ENCODE results near the gene NR1D1. TPM values are rescaled to one million over a fixed set of nuclear protein-coding genes. Genes with fewer than 3 reads are reported as not detected.
A peak's percentile ranks its signal among the peaks of the same experiment; 100 is the strongest.

NR1D1 gene
- total RNA-seq, 4 donors from 2014 or later: 3.4 to 9.9 (median 5.1) TPM

DNA sequence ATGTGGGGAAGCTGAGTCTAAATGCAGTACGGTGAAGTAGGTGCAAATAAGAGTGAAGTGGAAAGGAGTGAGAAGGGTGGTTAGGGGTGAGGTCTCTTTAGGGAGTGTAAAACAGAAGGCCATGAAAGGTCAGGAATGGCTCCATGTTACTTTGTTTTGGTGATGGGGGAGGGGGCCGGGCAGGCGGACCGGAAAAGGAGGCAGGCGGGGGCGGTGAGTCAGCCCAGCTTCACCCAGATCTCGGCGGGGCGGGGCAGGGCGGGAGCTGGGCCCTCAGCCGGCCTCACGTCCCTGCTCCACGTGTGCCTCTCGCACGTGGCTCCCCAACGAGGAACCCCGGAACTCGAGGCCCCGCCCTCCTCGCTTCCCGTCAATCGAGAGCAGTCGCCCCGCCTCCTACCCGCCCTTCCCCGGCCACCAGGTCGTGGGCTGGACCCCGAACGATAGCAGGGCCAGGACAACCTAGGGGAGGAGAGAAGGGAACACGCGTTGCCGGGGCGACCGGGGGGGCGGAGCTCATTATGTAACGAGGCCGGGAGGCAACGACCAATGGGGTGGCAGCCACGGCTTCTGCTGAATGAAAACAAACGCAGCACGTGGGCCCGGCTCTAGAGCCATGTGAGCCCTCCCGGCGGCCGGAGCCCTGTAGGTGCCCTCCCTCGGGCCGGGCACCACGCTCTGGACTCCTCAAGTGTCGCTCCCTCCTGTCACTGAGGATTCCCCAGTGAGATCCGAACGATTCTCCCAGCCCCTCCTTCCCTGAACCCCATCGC lies 1.4 kb downstream of the NR1D1 start:
- peaks cover 38 to 79% of the 10 kb centered on the region in 2 donors for H3K4me1 ChIP-seq
- TF ChIP-seq POLR2A (IDR thresholded peaks at IDR 0.05): peak; percentile 68 to 95
- TF ChIP-seq, protein P1, sequence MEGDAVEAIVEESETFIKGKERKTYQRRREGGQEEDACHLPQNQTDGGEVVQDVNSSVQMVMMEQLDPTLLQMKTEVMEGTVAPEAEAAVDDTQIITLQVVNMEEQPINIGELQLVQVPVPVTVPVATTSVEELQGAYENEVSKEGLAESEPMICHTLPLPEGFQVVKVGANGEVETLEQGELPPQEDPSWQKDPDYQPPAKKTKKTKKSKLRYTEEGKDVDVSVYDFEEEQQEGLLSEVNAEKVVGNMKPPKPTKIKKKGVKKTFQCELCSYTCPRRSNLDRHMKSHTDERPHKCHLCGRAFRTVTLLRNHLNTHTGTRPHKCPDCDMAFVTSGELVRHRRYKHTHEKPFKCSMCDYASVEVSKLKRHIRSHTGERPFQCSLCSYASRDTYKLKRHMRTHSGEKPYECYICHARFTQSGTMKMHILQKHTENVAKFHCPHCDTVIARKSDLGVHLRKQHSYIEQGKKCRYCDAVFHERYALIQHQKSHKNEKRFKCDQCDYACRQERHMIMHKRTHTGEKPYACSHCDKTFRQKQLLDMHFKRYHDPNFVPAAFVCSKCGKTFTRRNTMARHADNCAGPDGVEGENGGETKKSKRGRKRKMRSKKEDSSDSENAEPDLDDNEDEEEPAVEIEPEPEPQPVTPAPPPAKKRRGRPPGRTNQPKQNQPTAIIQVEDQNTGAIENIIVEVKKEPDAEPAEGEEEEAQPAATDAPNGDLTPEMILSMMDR (IDR thresholded peaks at IDR 0.05): no peak
- H3K27me3 ChIP-seq: no peaks in the 10 kb centered on the region
- H3K27ac ChIP-seq: peak overlapping the region; percentile 99
- WGBS, 2 donors: 1% methylated on average over 30 to 36 of the region's 52 CpGs
- peak; percentile 100 for DNase-seq
- peak overlapping the region; percentile 50 to 76 (median 67) for H3K4me3 ChIP-seq (replicated peaks in 1 of 3)
- H3K9me3 ChIP-seq: no peaks in the 10 kb centered on the region
- intact Hi-C loops (cut with DNase I): loop anchor here (5.0 kb wide), 1 partner anchor 37 kb away; the partner anchor contains the start of gene THRA
- peaks cover 25 to 29% of the 10 kb centered on the region in 2 donors for H3K36me3 ChIP-seq

DNA sequence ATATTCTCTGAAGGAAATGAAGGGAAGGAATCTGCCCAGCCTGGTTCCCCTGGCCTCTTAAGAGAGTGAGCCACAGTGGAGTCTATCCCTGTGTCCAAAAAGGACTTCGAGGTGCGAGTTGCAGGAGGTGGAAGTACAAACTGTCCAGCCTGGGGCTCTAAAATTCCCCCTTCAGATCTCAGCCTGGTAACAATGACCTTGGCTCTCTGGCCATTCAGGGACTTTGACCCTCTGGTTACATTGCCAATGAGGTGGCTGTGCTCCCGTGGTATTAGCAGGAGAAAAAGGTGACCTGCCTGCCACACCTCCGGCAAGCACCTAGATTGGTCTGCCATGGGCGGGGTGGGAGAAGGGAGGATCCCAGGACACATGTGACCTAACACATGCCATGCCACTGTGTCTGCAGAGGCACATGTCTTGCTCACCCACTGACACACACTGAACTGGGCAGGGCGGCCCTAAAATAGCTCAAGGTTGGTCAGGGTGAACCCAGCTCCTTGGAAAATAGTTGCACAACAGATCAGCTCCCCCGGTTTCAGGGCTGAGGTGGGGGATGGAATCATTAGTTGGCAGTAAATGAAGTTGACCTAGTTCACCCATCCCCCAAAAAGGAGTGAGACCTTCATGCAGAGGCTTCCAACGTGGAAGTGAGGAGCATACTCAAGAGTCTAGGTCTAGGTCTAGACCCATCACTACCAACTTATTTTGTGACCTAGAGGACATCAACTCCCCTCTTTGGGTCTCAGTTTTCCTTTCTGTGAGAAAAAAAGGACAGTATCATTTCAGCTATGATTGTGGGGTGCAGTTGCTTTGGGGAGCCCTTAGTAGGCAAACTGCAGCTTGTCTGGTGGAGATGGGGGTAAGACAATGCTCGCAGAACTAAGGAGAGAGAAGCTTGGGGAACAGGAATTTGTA lies 2.2 kb downstream of the NR1D1 start:
- Histone ChIP-seq H3K27me3 (no peaks in the 10 kb centered on the region), H3K4me1 (peaks cover 44 to 79% of the 10 kb centered on the region in 2 donors), H3K4me3 (replicated peaks in 1 of 3) (peak overlapping the region in 1 of 3 donors; percentile 25), H3K9me3 (no peaks in the 10 kb centered on the region), H3K27ac (peak overlapping the region; percentile 98 to 99 (median 99)), H3K36me3 (peaks cover 34 to 38% of the 10 kb centered on the region in 2 donors)
- 45 to 56% methylated on average over 4 to 9 of the region's 9 CpGs for WGBS, 2 donors
- peak in 1 of 2 donors; percentile 44 for TF ChIP-seq POLR2A (IDR thresholded peaks at IDR 0.05)
- TF ChIP-seq, protein P1 (IDR thresholded peaks at IDR 0.05): no peak
- intact Hi-C loops (cut with DNase I): loop anchor here (5.0 kb wide), 1 partner anchor 36 kb away; the partner anchor contains the start of gene THRA
- peak; percentile 91 for DNase-seq

DNA sequence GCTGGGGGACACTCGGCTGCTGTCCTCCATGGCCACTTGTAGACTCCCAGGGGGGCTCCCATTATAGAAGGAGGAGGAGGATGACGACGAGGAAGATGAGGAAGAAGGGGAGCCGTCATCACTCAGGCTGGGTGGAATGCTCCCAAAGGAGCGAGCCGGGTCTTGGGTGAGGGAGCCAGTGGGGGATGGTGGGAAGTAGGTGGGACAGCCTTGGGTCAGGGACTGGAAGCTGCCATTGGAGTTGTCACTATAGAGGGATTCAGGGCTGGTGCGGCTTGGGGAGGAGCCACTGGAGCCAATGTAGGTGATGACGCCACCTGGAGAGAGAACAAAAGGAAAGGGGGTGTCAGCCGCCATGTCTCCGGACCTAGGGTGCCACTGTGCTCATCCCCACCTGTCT lies 3.3 kb downstream of the NR1D1 start:
- Histone ChIP-seq H3K27me3 (no peaks in the 10 kb centered on the region), H3K36me3 (peaks cover 36 to 40% of the 10 kb centered on the region in 2 donors), H3K4me1 (peaks cover 52 to 79% of the 10 kb centered on the region in 2 donors), H3K4me3 (replicated peaks in 1 of 3) (no peak overlapping the region), H3K27ac (peak overlapping the region; percentile 98 to 99 (median 99)), H3K9me3 (no peaks in the 10 kb centered on the region)
- WGBS, 2 donors: 77 to 78% methylated on average over 10 of the region's 10 CpGs
- DNase-seq: no peak
- TF ChIP-seq POLR2A (IDR thresholded peaks at IDR 0.05): no peak
- TF ChIP-seq, protein P1 (IDR thresholded peaks at IDR 0.05): no peak
- intact Hi-C loops (cut with DNase I): loop anchor here (5.0 kb wide), 1 partner anchor 35 kb away; the partner anchor contains the start of gene THRA

DNA sequence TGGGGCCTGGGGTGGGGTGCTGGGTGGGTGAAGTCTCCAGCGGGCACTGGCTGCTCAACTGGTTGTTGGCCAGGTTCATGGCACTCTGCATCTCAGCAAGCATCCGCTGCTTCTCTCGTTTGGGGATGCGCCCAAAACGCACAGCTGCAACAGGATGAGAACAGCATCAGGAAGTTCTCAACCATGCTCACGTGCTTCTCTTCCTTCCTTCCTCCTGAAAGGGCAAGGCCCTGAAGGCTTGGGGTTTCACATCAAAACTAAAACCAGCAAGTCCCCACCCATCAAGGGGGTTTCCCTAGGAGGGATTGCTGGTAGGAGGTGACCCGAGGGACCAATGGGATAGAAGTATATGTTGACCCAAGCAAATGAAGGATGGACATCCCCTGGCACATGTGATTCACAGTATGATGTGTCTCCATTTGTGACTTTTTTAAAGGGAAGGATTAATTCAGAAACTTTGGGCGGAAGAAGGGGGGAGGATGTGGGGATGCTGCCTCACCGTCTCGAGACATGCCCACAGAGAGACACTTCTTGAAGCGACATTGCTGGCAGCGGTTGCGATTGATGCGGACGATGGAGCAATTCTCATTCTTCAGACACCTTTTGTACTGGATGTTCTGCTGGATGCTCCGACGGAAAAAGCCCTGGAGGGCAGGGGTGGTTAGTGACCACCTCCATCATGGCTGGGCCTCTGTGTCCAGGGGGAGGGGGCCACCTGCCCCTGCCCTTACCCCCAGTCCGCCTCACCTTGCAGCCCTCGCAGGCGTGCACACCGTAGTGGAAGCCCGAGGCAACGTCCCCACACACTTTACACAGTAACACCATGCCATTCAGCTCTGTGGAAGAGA lies 4.2 kb downstream of the NR1D1 start:
- H3K27ac ChIP-seq: peak overlapping the region; percentile 98 to 99 (median 99)
- TF ChIP-seq POLR2A (IDR thresholded peaks at IDR 0.05): peak in 1 of 2 donors; percentile 6
- TF ChIP-seq, protein P1 (IDR thresholded peaks at IDR 0.05): no peak
- WGBS, 2 donors: 66 to 73% methylated on average over 23 of the region's 23 CpGs
- peaks cover 36 to 40% of the 10 kb centered on the region in 2 donors for H3K36me3 ChIP-seq
- intact Hi-C loops (cut with DNase I): loop anchor here (5.0 kb wide), 1 partner anchor 34 kb away; the partner anchor contains the start of gene THRA
- H3K4me1 ChIP-seq: peaks cover 50 to 76% of the 10 kb centered on the region in 2 donors
- peak; percentile 37 to 38 for DNase-seq
- no peaks in the 10 kb centered on the region for H3K9me3 ChIP-seq
- H3K27me3 ChIP-seq: no peaks in the 10 kb centered on the region
- H3K4me3 ChIP-seq (replicated peaks in 1 of 3): no peak overlapping the region
